Endodermal cell (in vitro differentiated cells): ENCODE results near the gene SBSN. TPM values are rescaled to one million over a fixed set of nuclear protein-coding genes. Genes with fewer than 3 reads are reported as not detected.

Experiments
- DNase-seq: peaks from one replicate; pipeline ENCODE4 v3.0.0-alpha.2; 2017
- H3K27ac ChIP-seq: 2 replicates; pipeline ENCODE4 v1.5.1; 2013; ENCODE audit warnings: mild to moderate bottlenecking, low read depth, low read length, moderate library complexity
- H3K27me3 ChIP-seq: 2 replicates; pipeline ENCODE4 v1.6.1; 2013; ENCODE audit warnings: mild to moderate bottlenecking, low read length, moderate library complexity; ENCODE audit not compliant: insufficient read depth, control insufficient read depth, poor library complexity, severe bottlenecking
- H3K36me3 ChIP-seq: 2 replicates; pipeline ENCODE4 v1.7.0; 2013; ENCODE audit warnings: mild to moderate bottlenecking, low read length, moderate library complexity; ENCODE audit not compliant: control insufficient read depth, insufficient read depth
- H3K4me1 ChIP-seq: one replicate; pipeline ENCODE4 v1.7.0; 2013; ENCODE audit warnings: low read length; ENCODE audit not compliant: control insufficient read depth, insufficient read depth
- H3K4me3 ChIP-seq: 2 replicates; pipeline ENCODE4 v1.5.1; 2013; ENCODE audit warnings: mild to moderate bottlenecking, low read length, moderate library complexity
- H3K9ac ChIP-seq: 2 replicates; pipeline ENCODE4 v1.6.1; 2013; ENCODE audit warnings: mild to moderate bottlenecking, low read length, moderate library complexity; ENCODE audit not compliant: poor library complexity, severe bottlenecking; ENCODE audit errors: extremely low read depth
- H3K9me3 ChIP-seq: 2 replicates; pipeline ENCODE4 v1.6.1; 2013; ENCODE audit warnings: mild to moderate bottlenecking, low read length, moderate library complexity; ENCODE audit not compliant: control insufficient read depth
- H3K27ac Mint-ChIP-seq: 2 replicates; pipeline ENCODE4 v1.8.0; 2020; ENCODE audit warnings: mixed read lengths
- H3K27me3 Mint-ChIP-seq: 2 replicates; pipeline ENCODE4 v1.8.0; 2021; ENCODE audit warnings: mild to moderate bottlenecking, mixed read lengths; ENCODE audit not compliant: insufficient read depth
- H3K36me3 Mint-ChIP-seq: 2 replicates; pipeline ENCODE4 v1.8.0; 2020; ENCODE audit warnings: low read depth, mixed read lengths
- H3K4me1 Mint-ChIP-seq: 2 replicates; pipeline ENCODE4 v1.8.0; 2020; ENCODE audit warnings: mixed read lengths
- H3K4me3 Mint-ChIP-seq: 2 replicates; pipeline ENCODE4 v1.8.0; 2020; ENCODE audit warnings: mild to moderate bottlenecking, moderate library complexity, mixed read lengths
- H3K9me3 Mint-ChIP-seq: 2 replicates; pipeline ENCODE4 v1.8.0; 2020; ENCODE audit warnings: mild to moderate bottlenecking, mixed read lengths
- WGBS, 2 experiments: methylation state at CpG; one replicate each; pipeline versions ENCODE4 v1.1.5 to v1.1.7; 2013; ENCODE audit warnings: missing lambda C conversion rate in 2 of 2, mixed read lengths in 1 of 2; ENCODE audit not compliant: insufficient coverage in 1 of 2, insufficient read length in 1 of 2; 5-methylcytosine and 5-hydroxymethylcytosine counted together
- total RNA-seq, 2 donors: library from RNA; stranded (reverse); fragmentation: NEBNext Ultra II Directional in 1 of 2; extraction: Animal tissue kit (Norgen Biotek cat#: 25700) in 1 of 2; gene quantifications; 2 replicates in 1 of 2; 3 replicates in 1 of 2; pipeline ENCODE4 v1.2.1, GENCODE V29; 2021
- TF ChIP-seq, protein P1 (sequence below): fragments of 200-600 bp; sonication (generic); conservative IDR thresholded peaks from 2 replicates; pipeline ENCODE4 v1.5.0; 2021; ENCODE audit warnings: antibody characterized with exemption, mild to moderate bottlenecking

SBSN gene
- total RNA-seq, 2 donors from 2014 or later = not detected

DNA sequence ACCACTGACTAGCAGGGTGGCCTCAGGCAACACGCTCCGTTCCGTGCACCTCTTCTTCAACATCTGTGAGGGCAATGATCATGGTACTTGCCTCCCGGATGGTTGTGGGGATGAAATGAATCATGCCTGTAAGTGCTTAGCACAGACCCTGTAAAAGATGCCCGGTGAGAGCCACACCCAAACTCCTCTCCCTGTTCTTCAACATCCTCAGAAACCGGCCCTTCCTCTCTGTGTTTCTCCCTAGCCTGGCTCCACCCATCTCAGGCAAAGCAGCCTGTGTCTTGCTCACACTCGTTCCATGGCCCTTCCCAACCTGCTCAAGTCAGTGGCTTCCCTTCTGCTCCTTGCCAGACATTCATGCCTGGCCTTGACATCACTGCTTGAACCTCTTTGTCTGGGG, 8.8 kb downstream of the SBSN start:
- Mint-ChIP-seq H3K4me1 (peaks cover 4% of the 10 kb centered on the region), H3K9me3 (no peaks in the 10 kb centered on the region), H3K36me3 (no peaks in the 10 kb centered on the region), H3K27me3 (peaks cover under 1% of the 10 kb centered on the region), H3K4me3 (no peak overlapping the region), H3K27ac (no peak overlapping the region)
- Histone ChIP-seq H3K9me3 (no peaks in the 10 kb centered on the region), H3K27ac (no peak overlapping the region), H3K36me3 (no peaks in the 10 kb centered on the region), H3K4me1 (peaks cover under 1% of the 10 kb centered on the region), H3K9ac (no peak overlapping the region), H3K4me3 (no peak overlapping the region), H3K27me3 (no peaks in the 10 kb centered on the region)
- TF ChIP-seq, protein P1, sequence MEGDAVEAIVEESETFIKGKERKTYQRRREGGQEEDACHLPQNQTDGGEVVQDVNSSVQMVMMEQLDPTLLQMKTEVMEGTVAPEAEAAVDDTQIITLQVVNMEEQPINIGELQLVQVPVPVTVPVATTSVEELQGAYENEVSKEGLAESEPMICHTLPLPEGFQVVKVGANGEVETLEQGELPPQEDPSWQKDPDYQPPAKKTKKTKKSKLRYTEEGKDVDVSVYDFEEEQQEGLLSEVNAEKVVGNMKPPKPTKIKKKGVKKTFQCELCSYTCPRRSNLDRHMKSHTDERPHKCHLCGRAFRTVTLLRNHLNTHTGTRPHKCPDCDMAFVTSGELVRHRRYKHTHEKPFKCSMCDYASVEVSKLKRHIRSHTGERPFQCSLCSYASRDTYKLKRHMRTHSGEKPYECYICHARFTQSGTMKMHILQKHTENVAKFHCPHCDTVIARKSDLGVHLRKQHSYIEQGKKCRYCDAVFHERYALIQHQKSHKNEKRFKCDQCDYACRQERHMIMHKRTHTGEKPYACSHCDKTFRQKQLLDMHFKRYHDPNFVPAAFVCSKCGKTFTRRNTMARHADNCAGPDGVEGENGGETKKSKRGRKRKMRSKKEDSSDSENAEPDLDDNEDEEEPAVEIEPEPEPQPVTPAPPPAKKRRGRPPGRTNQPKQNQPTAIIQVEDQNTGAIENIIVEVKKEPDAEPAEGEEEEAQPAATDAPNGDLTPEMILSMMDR = no peak
- 85 to 92% methylated on average over 4 to 7 of the region's 7 CpGs for WGBS, 2 experiments
- DNase-seq = no peak

DNA sequence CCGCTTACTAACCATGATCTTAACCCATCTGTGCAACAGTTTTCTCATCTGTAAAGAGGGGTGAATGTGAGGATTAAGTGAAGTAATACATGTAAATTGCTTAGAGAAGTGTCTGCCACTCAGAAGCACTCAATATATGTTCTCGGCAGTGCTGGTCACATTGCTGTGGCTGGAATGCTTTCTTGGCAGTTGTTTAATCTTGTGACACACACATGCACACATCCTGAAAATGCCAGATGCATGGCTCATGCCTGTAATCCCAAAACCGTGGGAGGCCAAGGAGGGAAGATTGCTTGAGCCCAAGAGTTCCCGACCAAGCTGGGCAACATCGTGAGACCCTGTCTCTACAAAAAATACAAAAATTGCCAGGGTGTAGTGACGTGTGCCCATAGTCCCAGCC, 9.8 kb downstream of the SBSN start:
- Histone ChIP-seq H3K9ac (no peak overlapping the region), H3K4me1 (peaks cover 4% of the 10 kb centered on the region), H3K27me3 (no peaks in the 10 kb centered on the region), H3K36me3 (no peaks in the 10 kb centered on the region), H3K4me3 (no peak overlapping the region), H3K27ac (no peak overlapping the region), H3K9me3 (no peaks in the 10 kb centered on the region)
- Mint-ChIP-seq H3K4me3 (no peak overlapping the region), H3K9me3 (no peaks in the 10 kb centered on the region), H3K4me1 (peaks cover 10% of the 10 kb centered on the region), H3K36me3 (no peaks in the 10 kb centered on the region), H3K27me3 (no peaks in the 10 kb centered on the region), H3K27ac (no peak overlapping the region)
- DNase-seq = no peak
- 93 to 94% methylated on average over 5 to 6 of the region's 6 CpGs for WGBS, 2 experiments
- TF ChIP-seq, protein P1 = no peak

DNA sequence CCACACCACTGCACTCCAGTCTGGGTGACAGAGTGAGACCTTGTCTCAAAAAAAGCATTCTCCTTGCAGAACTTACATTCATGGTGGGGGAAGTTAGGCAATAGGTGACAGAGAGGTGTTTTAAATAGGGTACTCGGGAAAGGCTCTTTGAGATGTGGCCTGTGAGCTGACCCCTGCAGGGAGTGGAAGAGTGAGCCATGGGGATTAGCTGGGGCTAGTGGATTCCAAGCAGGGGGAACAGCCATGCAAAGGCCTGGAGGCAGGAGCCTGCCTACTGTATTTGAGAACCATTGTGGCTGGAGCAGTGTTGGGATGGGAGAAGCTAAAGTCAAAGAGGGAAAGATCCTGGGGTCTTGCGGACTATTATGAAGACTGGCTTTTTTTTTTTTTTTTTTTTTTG, 10.8 kb downstream of the SBSN start:
- no peak overlapping the region for H3K4me3 Mint-ChIP-seq
- H3K27me3 Mint-ChIP-seq = no peaks in the 10 kb centered on the region
- no peaks in the 10 kb centered on the region for H3K36me3 Mint-ChIP-seq
- 67 to 89% methylated on average over 1 to 2 of the region's 2 CpGs for WGBS, 2 experiments
- no peak overlapping the region for H3K27ac ChIP-seq
- TF ChIP-seq, protein P1 = no peak
- H3K4me1 Mint-ChIP-seq = peaks cover 10% of the 10 kb centered on the region
- DNase-seq = peak; percentile 62
- H3K36me3 ChIP-seq = no peaks in the 10 kb centered on the region
- H3K27ac Mint-ChIP-seq = peak overlapping the region; percentile 56
- no peaks in the 10 kb centered on the region for H3K9me3 Mint-ChIP-seq
- H3K4me3 ChIP-seq = no peak overlapping the region
- H3K9me3 ChIP-seq = no peaks in the 10 kb centered on the region
- peaks cover 4% of the 10 kb centered on the region for H3K4me1 ChIP-seq
- H3K9ac ChIP-seq = no peak overlapping the region
- H3K27me3 ChIP-seq = no peaks in the 10 kb centered on the region
